ENCODE results near the gene SOX10.

The SOX10 gene

GRCh38 chr22:38026130-38027111, 42.1 kb upstream of the SOX10 start:
- TF ChIP-seq SIN3A (IDR thresholded peaks at IDR 0.05; ENCODE audit: borderline replicate concordance, insufficient read depth, low read length) (no peak), FOXP2 (optimal IDR thresholded peaks at IDR 0.05; ENCODE audit: borderline replicate concordance, extremely low read depth, extremely low read length, insufficient read depth) (no peak), REST (IDR thresholded peaks at IDR 0.05; ENCODE audit: insufficient read depth in 1 of 2, low read depth in 2 of 2, low read length in 2 of 2) (no peak), POLR2AphosphoS5 (IDR thresholded peaks at IDR 0.05; ENCODE audit: low read depth, low read length) (no peak)

- TF ChIP-seq TAF1 (IDR thresholded peaks at IDR 0.05; ENCODE audit: borderline replicate concordance, insufficient read depth, low read length) (no peak), FOXP2 (optimal IDR thresholded peaks at IDR 0.05; ENCODE audit: borderline replicate concordance, extremely low read depth, extremely low read length, insufficient read depth) (no peak), REST (IDR thresholded peaks at IDR 0.05; ENCODE audit: insufficient read depth in 1 of 2, low read depth in 2 of 2, low read length in 2 of 2) (no peak), SIN3A (IDR thresholded peaks at IDR 0.05; ENCODE audit: borderline replicate concordance, insufficient read depth, low read length) (no peak), POLR2AphosphoS5 (IDR thresholded peaks at IDR 0.05; ENCODE audit: low read depth, low read length) (no peak)
These were observed 41.2 kb upstream of the SOX10 start for GRCh38 chr22:38025514-38025913.

GRCh38 chr22:38023045-38023444, 38.7 kb upstream of the SOX10 start:
- no peak for TF ChIP-seq POLR2AphosphoS5 (IDR thresholded peaks at IDR 0.05; ENCODE audit: low read depth, low read length)
- no peak for TF ChIP-seq SIN3A (IDR thresholded peaks at IDR 0.05; ENCODE audit: borderline replicate concordance, insufficient read depth, low read length)
- TF ChIP-seq TAF1 (IDR thresholded peaks at IDR 0.05; ENCODE audit: borderline replicate concordance, insufficient read depth, low read length), result no peak
- no peak for TF ChIP-seq REST (IDR thresholded peaks at IDR 0.05; ENCODE audit: insufficient read depth in 1 of 2, low read depth in 2 of 2, low read length in 2 of 2)
- TF ChIP-seq FOXP2 (optimal IDR thresholded peaks at IDR 0.05; ENCODE audit: borderline replicate concordance, extremely low read depth, extremely low read length, insufficient read depth), result no peak

- no peak for TF ChIP-seq POLR2AphosphoS5 (IDR thresholded peaks at IDR 0.05; ENCODE audit: low read depth, low read length)
These were observed 36.9 kb upstream of the SOX10 start for GRCh38 chr22:38021206-38021605.

GRCh38 chr22:38018938-38019827, 34.8 kb upstream of the SOX10 start:
- no peak for TF ChIP-seq POLR2AphosphoS5 (IDR thresholded peaks at IDR 0.05; ENCODE audit: low read depth, low read length)
- TF ChIP-seq TAF1 (IDR thresholded peaks at IDR 0.05; ENCODE audit: borderline replicate concordance, insufficient read depth, low read length), result no peak
